Endodermal cell (in vitro differentiated cells): Measurements from ENCODE around the gene C13orf46. TPM values are rescaled to one million over a fixed set of nuclear protein-coding genes. Genes with fewer than 3 reads are reported as not detected.

Experiments
- DNase-seq: peaks from one replicate; pipeline ENCODE4 v3.0.0-alpha.2; 2017
- H3K27ac ChIP-seq: 2 replicates; pipeline ENCODE4 v1.5.1; 2013; ENCODE audit warnings: mild to moderate bottlenecking, low read depth, low read length, moderate library complexity
- H3K27me3 ChIP-seq: 2 replicates; pipeline ENCODE4 v1.6.1; 2013; ENCODE audit warnings: mild to moderate bottlenecking, low read length, moderate library complexity; ENCODE audit not compliant: insufficient read depth, control insufficient read depth, poor library complexity, severe bottlenecking
- H3K36me3 ChIP-seq: 2 replicates; pipeline ENCODE4 v1.7.0; 2013; ENCODE audit warnings: mild to moderate bottlenecking, low read length, moderate library complexity; ENCODE audit not compliant: control insufficient read depth, insufficient read depth
- H3K4me1 ChIP-seq: one replicate; pipeline ENCODE4 v1.7.0; 2013; ENCODE audit warnings: low read length; ENCODE audit not compliant: control insufficient read depth, insufficient read depth
- H3K4me3 ChIP-seq: 2 replicates; pipeline ENCODE4 v1.5.1; 2013; ENCODE audit warnings: mild to moderate bottlenecking, low read length, moderate library complexity
- H3K9ac ChIP-seq: 2 replicates; pipeline ENCODE4 v1.6.1; 2013; ENCODE audit warnings: mild to moderate bottlenecking, low read length, moderate library complexity; ENCODE audit not compliant: poor library complexity, severe bottlenecking; ENCODE audit errors: extremely low read depth
- H3K9me3 ChIP-seq: 2 replicates; pipeline ENCODE4 v1.6.1; 2013; ENCODE audit warnings: mild to moderate bottlenecking, low read length, moderate library complexity; ENCODE audit not compliant: control insufficient read depth
- H3K27ac Mint-ChIP-seq: 2 replicates; pipeline ENCODE4 v1.8.0; 2020; ENCODE audit warnings: mixed read lengths
- H3K27me3 Mint-ChIP-seq: 2 replicates; pipeline ENCODE4 v1.8.0; 2021; ENCODE audit warnings: mild to moderate bottlenecking, mixed read lengths; ENCODE audit not compliant: insufficient read depth
- H3K36me3 Mint-ChIP-seq: 2 replicates; pipeline ENCODE4 v1.8.0; 2020; ENCODE audit warnings: low read depth, mixed read lengths
- H3K4me1 Mint-ChIP-seq: 2 replicates; pipeline ENCODE4 v1.8.0; 2020; ENCODE audit warnings: mixed read lengths
- H3K4me3 Mint-ChIP-seq: 2 replicates; pipeline ENCODE4 v1.8.0; 2020; ENCODE audit warnings: mild to moderate bottlenecking, moderate library complexity, mixed read lengths
- H3K9me3 Mint-ChIP-seq: 2 replicates; pipeline ENCODE4 v1.8.0; 2020; ENCODE audit warnings: mild to moderate bottlenecking, mixed read lengths
- WGBS, 2 experiments: methylation state at CpG; one replicate each; pipeline versions ENCODE4 v1.1.5 to v1.1.7; 2013; ENCODE audit warnings: missing lambda C conversion rate in 2 of 2, mixed read lengths in 1 of 2; ENCODE audit not compliant: insufficient coverage in 1 of 2, insufficient read length in 1 of 2; 5-methylcytosine and 5-hydroxymethylcytosine counted together
- total RNA-seq, 2 donors: library from RNA; stranded (reverse); fragmentation: NEBNext Ultra II Directional in 1 of 2; extraction: Animal tissue kit (Norgen Biotek cat#: 25700) in 1 of 2; gene quantifications; 2 replicates in 1 of 2; 3 replicates in 1 of 2; pipeline ENCODE4 v1.2.1, GENCODE V29; 2021
- TF ChIP-seq, protein P1 (sequence below): fragments of 200-600 bp; sonication (generic); conservative IDR thresholded peaks from 2 replicates; pipeline ENCODE4 v1.5.0; 2021; ENCODE audit warnings: antibody characterized with exemption, mild to moderate bottlenecking

Gene C13orf46
- total RNA-seq, 2 donors from 2014 or later: 0.20 to 0.27 TPM

DNA sequence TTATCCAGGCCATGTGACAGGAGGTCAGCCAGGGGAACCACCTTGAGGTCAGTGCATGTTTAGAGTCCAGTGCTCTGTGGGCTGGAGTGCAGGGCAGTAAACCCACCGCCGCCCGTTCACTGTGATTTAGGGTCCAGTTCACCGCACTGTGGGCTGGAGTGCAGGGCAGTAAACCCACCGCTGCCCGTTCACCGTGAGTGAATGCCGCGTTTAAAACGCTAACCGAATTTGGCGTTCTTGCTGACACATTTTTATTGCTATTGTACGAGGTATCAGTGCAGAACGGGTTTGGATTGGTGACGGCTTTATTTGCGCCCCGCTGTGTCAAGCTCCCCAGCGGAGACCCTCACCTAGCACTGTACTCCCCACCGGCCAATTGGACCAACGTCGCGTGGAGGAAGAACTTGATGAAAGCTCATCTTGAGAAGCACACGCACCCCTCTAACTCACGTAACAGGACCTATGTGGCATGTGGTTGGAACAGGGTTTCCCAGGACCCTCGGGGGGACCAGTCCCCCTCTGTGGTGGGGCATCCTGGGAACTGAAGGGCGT lies 27.9 kb downstream of the C13orf46 start:
- no peak overlapping the region for H3K27ac Mint-ChIP-seq
- H3K4me1 Mint-ChIP-seq: no peaks in the 10 kb centered on the region
- H3K9me3 ChIP-seq: no peaks in the 10 kb centered on the region
- H3K27me3 Mint-ChIP-seq: peaks cover 16% of the 10 kb centered on the region
- WGBS, 2 experiments: 95% methylated on average over 20 to 26 of the region's 26 CpGs
- peaks cover 21% of the 10 kb centered on the region for H3K27me3 ChIP-seq
- no peaks in the 10 kb centered on the region for H3K36me3 Mint-ChIP-seq
- H3K4me1 ChIP-seq: no peaks in the 10 kb centered on the region
- H3K36me3 ChIP-seq: no peaks in the 10 kb centered on the region
- no peak overlapping the region for H3K27ac ChIP-seq
- H3K4me3 Mint-ChIP-seq: no peak overlapping the region
- H3K9me3 Mint-ChIP-seq: peaks cover 3% of the 10 kb centered on the region
- DNase-seq: no peak
- TF ChIP-seq, protein P1, sequence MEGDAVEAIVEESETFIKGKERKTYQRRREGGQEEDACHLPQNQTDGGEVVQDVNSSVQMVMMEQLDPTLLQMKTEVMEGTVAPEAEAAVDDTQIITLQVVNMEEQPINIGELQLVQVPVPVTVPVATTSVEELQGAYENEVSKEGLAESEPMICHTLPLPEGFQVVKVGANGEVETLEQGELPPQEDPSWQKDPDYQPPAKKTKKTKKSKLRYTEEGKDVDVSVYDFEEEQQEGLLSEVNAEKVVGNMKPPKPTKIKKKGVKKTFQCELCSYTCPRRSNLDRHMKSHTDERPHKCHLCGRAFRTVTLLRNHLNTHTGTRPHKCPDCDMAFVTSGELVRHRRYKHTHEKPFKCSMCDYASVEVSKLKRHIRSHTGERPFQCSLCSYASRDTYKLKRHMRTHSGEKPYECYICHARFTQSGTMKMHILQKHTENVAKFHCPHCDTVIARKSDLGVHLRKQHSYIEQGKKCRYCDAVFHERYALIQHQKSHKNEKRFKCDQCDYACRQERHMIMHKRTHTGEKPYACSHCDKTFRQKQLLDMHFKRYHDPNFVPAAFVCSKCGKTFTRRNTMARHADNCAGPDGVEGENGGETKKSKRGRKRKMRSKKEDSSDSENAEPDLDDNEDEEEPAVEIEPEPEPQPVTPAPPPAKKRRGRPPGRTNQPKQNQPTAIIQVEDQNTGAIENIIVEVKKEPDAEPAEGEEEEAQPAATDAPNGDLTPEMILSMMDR: no peak
- no peak overlapping the region for H3K4me3 ChIP-seq
- no peak overlapping the region for H3K9ac ChIP-seq

DNA sequence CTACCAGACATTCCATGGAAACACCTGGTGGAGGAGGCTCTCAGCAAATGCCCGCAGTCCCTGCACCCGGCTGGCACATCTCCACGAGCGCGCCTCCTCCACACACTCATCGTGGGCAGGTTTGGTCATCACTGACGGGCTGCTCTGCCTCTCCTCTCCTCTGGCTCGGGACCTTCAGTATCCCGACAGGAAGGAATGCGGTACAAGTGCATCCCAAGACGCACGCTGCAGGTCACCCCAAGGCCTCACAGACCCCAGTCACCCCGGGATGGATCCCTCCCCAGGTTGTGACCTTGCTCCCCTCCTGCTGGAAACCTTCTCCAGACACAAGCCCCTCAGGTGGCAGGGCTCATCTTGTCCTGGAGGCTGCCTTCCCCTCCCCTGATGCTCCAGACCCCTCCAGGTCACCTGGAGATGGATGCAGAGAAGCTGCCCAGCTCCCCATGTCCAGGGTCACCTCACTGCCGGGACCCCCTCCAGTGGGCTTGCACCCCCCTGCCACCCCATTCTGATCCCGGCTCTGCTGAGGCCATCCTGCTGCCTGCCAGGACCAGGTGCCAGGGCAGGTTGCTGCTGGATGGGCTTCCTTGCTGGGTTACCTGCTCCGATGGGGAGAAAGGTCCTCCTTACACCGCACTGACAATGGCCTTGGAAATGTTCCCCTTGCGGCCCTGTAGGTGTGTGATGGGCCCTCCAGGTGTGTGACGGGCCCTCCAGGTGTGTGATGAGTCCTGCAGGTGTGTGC lies 29.9 kb downstream of the C13orf46 start:
- WGBS, 2 experiments: 86 to 92% methylated on average over 11 to 19 of the region's 19 CpGs
- Histone ChIP-seq H3K36me3 (no peaks in the 10 kb centered on the region), H3K27ac (no peak overlapping the region), H3K9me3 (no peaks in the 10 kb centered on the region), H3K4me1 (no peaks in the 10 kb centered on the region), H3K4me3 (no peak overlapping the region), H3K27me3 (peaks cover 35% of the 10 kb centered on the region), H3K9ac (no peak overlapping the region)
- TF ChIP-seq, protein P1: no peak
- H3K4me3 Mint-ChIP-seq: no peak overlapping the region
- peaks cover 20% of the 10 kb centered on the region for H3K27me3 Mint-ChIP-seq
- no peaks in the 10 kb centered on the region for H3K36me3 Mint-ChIP-seq
- no peak overlapping the region for H3K27ac Mint-ChIP-seq
- H3K4me1 Mint-ChIP-seq: no peaks in the 10 kb centered on the region
- no peak for DNase-seq
- peaks cover 3% of the 10 kb centered on the region for H3K9me3 Mint-ChIP-seq

DNA sequence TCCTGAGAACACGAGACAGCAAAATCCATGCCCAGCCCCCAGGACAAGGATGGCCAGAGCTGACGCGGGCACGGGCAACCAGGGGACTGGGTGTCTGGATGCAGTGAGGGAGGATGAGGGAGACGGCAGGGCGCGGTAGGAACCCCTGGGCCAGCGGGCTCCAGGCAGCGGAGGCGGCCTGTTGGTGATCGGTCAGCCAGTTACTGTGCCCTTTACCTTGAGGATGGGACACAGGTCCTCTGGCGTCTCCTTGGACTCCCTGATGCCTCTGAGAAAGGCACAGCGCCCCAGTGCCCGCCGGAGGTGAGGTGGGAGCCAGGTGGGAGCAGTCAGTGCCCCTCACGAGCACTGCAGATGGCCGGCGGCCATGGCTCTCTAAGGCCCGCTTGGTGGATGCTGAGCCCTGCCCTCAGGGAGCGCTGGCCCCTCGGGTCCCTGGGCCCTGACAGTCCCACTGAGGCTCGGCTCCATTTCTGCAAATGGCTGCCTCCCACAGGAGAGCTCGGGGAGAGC lies 31.2 kb downstream of the C13orf46 start:
- no peaks in the 10 kb centered on the region for H3K4me1 Mint-ChIP-seq
- TF ChIP-seq, protein P1: no peak
- no peaks in the 10 kb centered on the region for H3K36me3 ChIP-seq
- no peaks in the 10 kb centered on the region for H3K36me3 Mint-ChIP-seq
- no peak for DNase-seq
- peaks cover 3% of the 10 kb centered on the region for H3K9me3 Mint-ChIP-seq
- peaks cover 49% of the 10 kb centered on the region for H3K27me3 ChIP-seq
- H3K9me3 ChIP-seq: no peaks in the 10 kb centered on the region
- H3K27me3 Mint-ChIP-seq: peaks cover 33% of the 10 kb centered on the region
- H3K9ac ChIP-seq: no peak overlapping the region
- peaks cover 2% of the 10 kb centered on the region for H3K4me1 ChIP-seq
- H3K27ac ChIP-seq: no peak overlapping the region
- 94 to 97% methylated on average over 11 to 23 of the region's 23 CpGs for WGBS, 2 experiments
- no peak overlapping the region for H3K4me3 Mint-ChIP-seq
- no peak overlapping the region for H3K4me3 ChIP-seq
- H3K27ac Mint-ChIP-seq: no peak overlapping the region
